Keratinocyte (primary cell): ENCODE measurements around the gene TPM1.

ENCODE experiments used
- CTCF ChIP-seq, 3 experiments: IDR thresholded peaks in 1 of 3; conservative IDR thresholded peaks in 1 of 3; optimal IDR thresholded peaks in 1 of 3; 2 replicates in 2 of 3; 3 replicates in 1 of 3; pipeline versions ENCODE3 to v1.5.1; 2011; ENCODE audit warnings: low read length in 3 of 3, mild to moderate bottlenecking in 3 of 3, moderate library complexity in 2 of 3, control low read depth in 1 of 3, inconsistent platforms in 1 of 3; ENCODE audit not compliant: insufficient read depth in 2 of 3; ENCODE audit errors: extremely low read depth in 1 of 3
- EZH2 ChIP-seq: IDR thresholded peaks from one replicate; pipeline ENCODE4 v1.6.1; 2012; ENCODE audit warnings: inconsistent platforms, mild to moderate bottlenecking, low read length, moderate library complexity

- no peak for TF ChIP-seq CTCF (optimal IDR thresholded peaks at IDR 0.05 in 1 of 3, IDR thresholded peaks at IDR 0.05 in 1 of 3, conservative IDR thresholded peaks at IDR 0.05 in 1 of 3; ENCODE audit: extremely low read depth in 1 of 3, insufficient read depth in 2 of 3, low read length in 3 of 3)
- no peak for TF ChIP-seq EZH2
These were observed 31.1 kb downstream of the TPM1 start for GRCh38 chr15:63073497-63074172.
